B cell (primary cell): ENCODE data around the gene BLVRB. TPM values are rescaled to one million over a fixed set of nuclear protein-coding genes. Genes with fewer than 3 reads are reported as not detected.
A peak's percentile ranks its signal among the peaks of the same experiment; 100 is the strongest.

Source experiments
- ATAC-seq: fragments of 200-7000 bp; cut with Tn5 transposase; one replicate; pipeline ENCODE4 v1.10.0; 2021; ENCODE audit warnings: low read depth, mild to moderate bottlenecking, moderate number of reproducible peaks, moderate library complexity
- CTCF ChIA-PET: fragments of 350-600 bp; sonication (Branson Sonifier 250); formaldehyde crosslinking; loops from one replicate; lab custom pipeline; 2021; ENCODE audit warnings: antibody characterized with exemption, inconsistent platforms; lab: Charles Lee
- POLR2A ChIA-PET: fragments of 350-600 bp; sonication (Branson Sonifier 250); formaldehyde crosslinking; loops from one replicate; lab custom pipeline; 2021; ENCODE audit warnings: antibody characterized with exemption; lab: Charles Lee
- DNase-seq: peaks from one replicate; pipeline ENCODE4 v3.0.0; 2013
- H2AFZ ChIP-seq: 2 replicates; pipeline ENCODE4 v1.6.1; 2012; ENCODE audit warnings: mild to moderate bottlenecking, low read depth, low read length; ENCODE audit not compliant: insufficient read depth, poor library complexity, severe bottlenecking
- H3K27ac ChIP-seq, 2 donors: 1 replicate in 1 of 2; 2 replicates in 1 of 2; pipeline ENCODE4 v1.5.1; 2012 to 2013; ENCODE audit warnings: low read length in 2 of 2, mild to moderate bottlenecking in 2 of 2, moderate library complexity in 1 of 2
- H3K27me3 ChIP-seq, 4 experiments: fragments of 200-600 bp in 1 of 4; sonication (generic) in 1 of 4; replicated peaks in 1 of 4; 1 replicate in 2 of 4; 2 replicates in 2 of 4; pipeline versions ENCODE4 v1.6.1 to v1.7.0; 2013 to 2016; ENCODE audit warnings: low read length in 3 of 4, mild to moderate bottlenecking in 2 of 4, mixed read lengths in 1 of 4, moderate library complexity in 1 of 4; ENCODE audit not compliant: insufficient read depth in 4 of 4, control insufficient read depth in 3 of 4; ENCODE audit errors: control extremely low read depth in 1 of 4
- H3K36me3 ChIP-seq, 2 experiments: replicated peaks in 1 of 2; 1 replicate in 1 of 2; 2 replicates in 1 of 2; pipeline versions ENCODE4 v1.6.1 to v1.7.1; 2013; ENCODE audit warnings: low read length in 1 of 2; ENCODE audit not compliant: insufficient read depth in 2 of 2, control insufficient read depth in 1 of 2; ENCODE audit errors: control extremely low read depth in 1 of 2, extremely low read depth in 1 of 2
- H3K4me1 ChIP-seq, 2 donors: fragments of 200-600 bp in 1 of 2; sonication (generic) in 1 of 2; 1 replicate in 1 of 2; 2 replicates in 1 of 2; pipeline versions ENCODE4 v1.5.1 to v1.6.1; 2013 to 2017; ENCODE audit warnings: low read length in 2 of 2; ENCODE audit not compliant: control insufficient read depth in 2 of 2, insufficient read depth in 2 of 2
- H3K4me2 ChIP-seq: replicated peaks from 2 replicates; pipeline ENCODE3; 2012; ENCODE audit warnings: mild to moderate bottlenecking, low read depth, low read length; ENCODE audit not compliant: poor library complexity, severe bottlenecking
- H3K4me3 ChIP-seq, 5 experiments: fragments of 200-600 bp in 1 of 5; sonication (generic) in 1 of 5; 1 replicate in 3 of 5; 2 replicates in 2 of 5; pipeline versions ENCODE4 v1.5.1 to v1.7.0; 2011 to 2016; ENCODE audit warnings: low read length in 4 of 5, mild to moderate bottlenecking in 4 of 5, low read depth in 2 of 5, control low read depth in 1 of 5, moderate library complexity in 1 of 5; ENCODE audit not compliant: insufficient read depth in 1 of 5; ENCODE audit errors: control extremely low read depth in 1 of 5, extremely low read depth in 1 of 5
- H3K79me2 ChIP-seq: fragments of 200-600 bp; sonication (generic); one replicate; pipeline ENCODE4 v1.6.0; 2016; ENCODE audit warnings: low read length; ENCODE audit not compliant: control insufficient read depth, insufficient read depth
- H3K9ac ChIP-seq: fragments of 200-600 bp; sonication (generic); 2 replicates; pipeline ENCODE4 v1.6.1; 2017; ENCODE audit warnings: mild to moderate bottlenecking, low read length, moderate library complexity
- H3K9me3 ChIP-seq, 3 donors: one replicate each; pipeline versions ENCODE4 v1.6.1 to v1.7.1; 2013; ENCODE audit warnings: low read length in 2 of 3; ENCODE audit not compliant: control insufficient read depth in 2 of 3, insufficient read depth in 1 of 3; ENCODE audit errors: control extremely low read depth in 1 of 3
- H4K20me1 ChIP-seq: 2 replicates; pipeline ENCODE4 v1.6.0; 2012; ENCODE audit warnings: mild to moderate bottlenecking, low read length; ENCODE audit not compliant: insufficient read depth, control insufficient read depth, poor library complexity, severe bottlenecking
- H3K27ac Mint-ChIP-seq: one replicate; pipeline ENCODE4 v1.8.0; 2021; ENCODE audit warnings: mixed read lengths
- H3K27me3 Mint-ChIP-seq: one replicate; pipeline ENCODE4 v1.8.0; 2021; ENCODE audit warnings: mixed read lengths
- H3K4me1 Mint-ChIP-seq: one replicate; pipeline ENCODE4 v1.8.0; 2021; ENCODE audit warnings: mixed read lengths
- H3K4me3 Mint-ChIP-seq: one replicate; pipeline ENCODE4 v1.8.0; 2021; ENCODE audit warnings: mixed read lengths
- H3K9me3 Mint-ChIP-seq: one replicate; pipeline ENCODE4 v1.8.0; 2022; ENCODE audit warnings: mixed read lengths; ENCODE audit not compliant: insufficient read depth
- EZH2 ChIP-seq: IDR thresholded peaks from 2 replicates; pipeline ENCODE4 v1.6.1; 2012; ENCODE audit warnings: borderline replicate concordance, low read depth, mild to moderate bottlenecking, moderate library complexity, low read length; ENCODE audit not compliant: insufficient read depth, poor library complexity, severe bottlenecking
- WGBS: methylation state at CpG from one replicate; pipeline ENCODE4 v1.1.5; 2013; ENCODE audit warnings: missing lambda C conversion rate; ENCODE audit not compliant: insufficient coverage; 5-methylcytosine and 5-hydroxymethylcytosine counted together
- intact Hi-C: fragments of 100-400 bp; cut with micrococcal nuclease; formaldehyde crosslinking; loops from one replicate; pipeline ENCODE4 v1.10.0; 2022
- polyA plus RNA-seq: library from polyadenylated mRNA; depleted of rRNA; stranded (reverse); fragments of >200 nt; gene quantifications from 2 replicates; pipeline ENCODE4 v1.2.3, GENCODE V29; 2012
- total RNA-seq, 2 donors: library from RNA; stranded (reverse); fragments of 120-200 nt in 1 of 2; gene quantifications; 1 replicate in 1 of 2; 2 replicates in 1 of 2; pipeline versions ENCODE4 v1.2.3 to v1.2.4, GENCODE V29; 2013 to 2022
- TF ChIP-seq, protein P1 (sequence below): fragments of 200-600 bp; IDR thresholded peaks from one replicate; pipeline ENCODE4 v1.8.0; 2022; ENCODE audit warnings: antibody characterized with exemption, mild to moderate bottlenecking

The BLVRB gene
- total and polyA plus RNA-seq, 2 donors (not counting 1 experiment from before 2014, with no cell fraction given): 14.2 to 23.2 TPM

GRCh38 chr19:40424637-40425449 lies 40.7 kb downstream of the BLVRB start:
- ATAC-seq (no peak), DNase-seq (no peak)
- Histone ChIP-seq H3K9me3 (no peaks in the 10 kb centered on the region), H3K27me3 (no peaks in the 10 kb centered on the region), H3K4me3 (peak overlapping the region; percentile 58 to 89 (median 82)), H3K9ac (peak overlapping the region; percentile 85), H3K4me1 (peaks cover 14 to 28% of the 10 kb centered on the region in 2 donors), H3K4me2 (peak overlapping the region; percentile 92), H2AFZ (peak overlapping the region; percentile 81), H3K36me3 (peaks cover 0 to 9% of the 10 kb centered on the region in 2 experiments), H3K79me2 (peaks cover 26% of the 10 kb centered on the region), H4K20me1 (no peaks in the 10 kb centered on the region), H3K27ac (peak overlapping the region; percentile 84 to 93)
- Mint-ChIP-seq H3K9me3 (no peaks in the 10 kb centered on the region), H3K27ac (peak overlapping the region; percentile 98), H3K27me3 (no peaks in the 10 kb centered on the region), H3K4me3 (peak overlapping the region; percentile 98), H3K4me1 (peaks cover 29% of the 10 kb centered on the region)
- POLR2A ChIA-PET: interaction anchor here (1.2 to 5.8 kb wide), 3 partner anchors 9 to 41 kb away, joined by 3 to 63 read pairs (median 12); partner anchors contain the start of genes BLVRB, SERTAD3 and SPTBN4
- CTCF ChIA-PET: interaction anchor here (0.7 to 9.5 kb wide), 5 partner anchors 11 to 120 kb away, joined by 3 to 86 read pairs (median 5); partner anchors contain the start of genes BLVRB, SERTAD3 and SPTBN4
- intact Hi-C loops: loop anchor here (1.0 kb wide), 1 partner anchor 145 kb away; no protein-coding TSS in a partner anchor
- TF ChIP-seq EZH2: no peak
- TF ChIP-seq, protein P1, sequence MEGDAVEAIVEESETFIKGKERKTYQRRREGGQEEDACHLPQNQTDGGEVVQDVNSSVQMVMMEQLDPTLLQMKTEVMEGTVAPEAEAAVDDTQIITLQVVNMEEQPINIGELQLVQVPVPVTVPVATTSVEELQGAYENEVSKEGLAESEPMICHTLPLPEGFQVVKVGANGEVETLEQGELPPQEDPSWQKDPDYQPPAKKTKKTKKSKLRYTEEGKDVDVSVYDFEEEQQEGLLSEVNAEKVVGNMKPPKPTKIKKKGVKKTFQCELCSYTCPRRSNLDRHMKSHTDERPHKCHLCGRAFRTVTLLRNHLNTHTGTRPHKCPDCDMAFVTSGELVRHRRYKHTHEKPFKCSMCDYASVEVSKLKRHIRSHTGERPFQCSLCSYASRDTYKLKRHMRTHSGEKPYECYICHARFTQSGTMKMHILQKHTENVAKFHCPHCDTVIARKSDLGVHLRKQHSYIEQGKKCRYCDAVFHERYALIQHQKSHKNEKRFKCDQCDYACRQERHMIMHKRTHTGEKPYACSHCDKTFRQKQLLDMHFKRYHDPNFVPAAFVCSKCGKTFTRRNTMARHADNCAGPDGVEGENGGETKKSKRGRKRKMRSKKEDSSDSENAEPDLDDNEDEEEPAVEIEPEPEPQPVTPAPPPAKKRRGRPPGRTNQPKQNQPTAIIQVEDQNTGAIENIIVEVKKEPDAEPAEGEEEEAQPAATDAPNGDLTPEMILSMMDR: no peak
- 4% methylated on average over 24 of the region's 28 CpGs for WGBS
